Activated CD4-positive, alpha-beta memory T cell treated with anti-CD3 and anti-CD28 coated beads, Interleukin-2, amount 10 ng/mL, durations not matched to agents 7 days and 5 days (primary cell): Measurements from ENCODE around the gene SMAD7. TPM values are rescaled to one million over a fixed set of nuclear protein-coding genes. Genes with fewer than 3 reads are reported as not detected.

ENCODE experiments used
- CTCF ChIA-PET: fragments of 350-600 bp; sonication (Branson Sonifier 250); formaldehyde crosslinking; loops from one replicate; lab custom pipeline; 2021; ENCODE audit warnings: antibody characterized with exemption, inconsistent platforms; lab: Charles Lee
- POLR2A ChIA-PET: fragments of 350-600 bp; sonication (Branson Sonifier 250); formaldehyde crosslinking; loops from one replicate; lab custom pipeline; 2021; ENCODE audit warnings: antibody characterized with exemption; lab: Charles Lee
- DNase-seq: peaks from one replicate; pipeline ENCODE4 v3.0.0-alpha.2; 2020
- H3K27ac Mint-ChIP-seq: one replicate; pipeline ENCODE4 v1.8.0; 2021; ENCODE audit warnings: mild to moderate bottlenecking, mixed read lengths
- H3K27me3 Mint-ChIP-seq: one replicate; pipeline ENCODE4 v1.8.0; 2021; ENCODE audit warnings: mixed read lengths
- H3K36me3 Mint-ChIP-seq: one replicate; pipeline ENCODE4 v1.8.0; 2021; ENCODE audit warnings: low read depth, mixed read lengths
- H3K4me1 Mint-ChIP-seq: one replicate; pipeline ENCODE4 v1.8.0; 2021; ENCODE audit warnings: mixed read lengths
- H3K4me3 Mint-ChIP-seq: one replicate; pipeline ENCODE4 v1.8.0; 2021; ENCODE audit warnings: mild to moderate bottlenecking, mixed read lengths
- H3K9me3 Mint-ChIP-seq: one replicate; pipeline ENCODE4 v1.8.0; 2021; ENCODE audit warnings: mixed read lengths
- total RNA-seq, 2 experiments: library from RNA; stranded (reverse); gene quantifications; one replicate each; pipeline ENCODE4 v1.2.3, GENCODE V29; 2021

Gene SMAD7
- total RNA-seq, 2 experiments from 2014 or later = 30.0 to 31.0 TPM

DNA sequence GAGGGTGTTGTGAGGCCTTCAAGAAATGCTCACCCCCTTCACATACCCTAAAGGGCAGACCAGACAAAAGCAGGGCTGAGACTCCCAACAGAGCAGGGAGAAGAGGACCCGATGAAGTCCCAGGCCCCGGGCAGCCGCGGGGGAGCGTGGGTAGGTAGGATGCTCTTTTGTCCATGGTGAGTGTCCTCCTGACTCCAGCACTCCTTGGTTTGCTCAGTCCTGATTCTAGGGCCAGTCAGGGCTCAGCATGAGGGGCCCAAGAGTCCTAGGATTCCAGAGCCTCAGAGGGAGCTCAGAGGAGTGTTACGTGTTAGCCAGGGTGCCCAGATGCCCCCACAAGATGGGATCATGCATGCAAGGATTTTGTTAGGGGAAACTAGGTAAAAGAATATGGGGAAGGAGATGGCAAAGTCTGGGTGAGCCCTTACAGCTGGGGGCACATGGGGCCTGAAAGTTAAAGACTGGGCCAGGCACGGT lies 64.8 kb downstream of the SMAD7 start:
- ChIA-PET CTCF (no interaction called here), POLR2A (interaction anchor here (1.0 kb wide), 1 partner anchor 55 kb away, joined by 3 read pairs; no protein-coding TSS in a partner anchor)
- Mint-ChIP-seq H3K36me3 (no peaks in the 10 kb centered on the region), H3K4me3 (no peak overlapping the region), H3K27ac (no peak overlapping the region), H3K9me3 (no peaks in the 10 kb centered on the region), H3K4me1 (peaks cover 1% of the 10 kb centered on the region), H3K27me3 (no peaks in the 10 kb centered on the region)
- no peak for DNase-seq

DNA sequence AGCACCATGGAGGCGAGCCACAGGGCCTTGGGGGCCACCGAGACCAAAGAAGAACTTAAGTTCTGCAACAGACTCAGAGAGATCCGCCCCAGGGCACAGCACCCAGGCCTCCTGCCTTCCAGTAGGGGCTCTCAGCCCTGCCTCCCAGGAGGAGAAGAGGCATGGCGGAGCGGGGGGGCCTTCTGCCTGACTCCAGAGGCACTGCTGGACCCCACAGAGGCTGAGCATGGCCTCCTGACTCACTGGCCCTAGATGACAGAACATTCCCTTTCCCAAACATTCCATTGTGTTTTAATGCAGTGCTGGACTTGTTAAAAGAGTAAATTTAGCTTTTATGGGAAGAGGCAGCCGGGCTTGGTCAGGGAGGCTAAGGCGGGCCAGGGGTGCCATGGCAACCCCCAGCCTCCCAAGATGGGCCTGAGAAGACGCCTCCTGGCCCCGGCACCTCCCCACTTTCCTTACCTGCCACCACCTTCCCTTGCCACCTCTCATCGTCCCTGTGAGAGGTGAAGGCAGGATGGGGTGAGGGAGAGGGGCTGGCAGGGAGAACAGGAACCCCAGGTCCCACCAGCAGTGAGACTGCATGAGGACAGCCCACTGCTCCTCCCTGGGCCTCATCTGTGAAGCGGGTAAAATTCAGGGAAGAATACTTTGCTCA lies 65.4 kb downstream of the SMAD7 start:
- POLR2A ChIA-PET = no interaction called here
- Mint-ChIP-seq H3K36me3 (no peaks in the 10 kb centered on the region), H3K9me3 (no peaks in the 10 kb centered on the region), H3K27ac (no peak overlapping the region), H3K27me3 (no peaks in the 10 kb centered on the region), H3K4me3 (no peak overlapping the region), H3K4me1 (peaks cover 7% of the 10 kb centered on the region)
- DNase-seq = no peak
- CTCF ChIA-PET = no interaction called here

DNA sequence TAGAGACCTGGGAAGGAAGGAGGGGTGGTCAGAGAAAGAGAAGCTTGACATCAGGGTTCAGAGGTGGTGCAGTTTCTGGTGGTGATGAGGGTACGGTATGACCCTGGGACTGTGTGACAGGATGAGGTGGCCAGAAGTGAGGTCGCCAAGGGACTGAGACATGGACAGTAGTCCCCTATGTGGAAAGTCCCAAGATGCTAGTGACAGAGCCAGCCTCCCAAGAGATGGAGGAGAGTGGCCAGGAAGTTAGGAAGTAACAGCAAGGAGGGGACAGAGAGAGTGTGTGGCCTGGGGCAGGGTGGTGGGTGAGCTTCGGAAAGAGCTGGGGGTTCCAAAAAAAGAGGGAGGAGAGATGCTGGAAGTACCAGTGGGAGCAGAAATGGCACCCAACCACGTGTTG lies 66.0 kb downstream of the SMAD7 start:
- no peaks in the 10 kb centered on the region for H3K36me3 Mint-ChIP-seq
- H3K27ac Mint-ChIP-seq = no peak overlapping the region
- H3K27me3 Mint-ChIP-seq = no peaks in the 10 kb centered on the region
- ChIA-PET CTCF (no interaction called here), POLR2A (no interaction called here)
- no peaks in the 10 kb centered on the region for H3K9me3 Mint-ChIP-seq
- H3K4me3 Mint-ChIP-seq = no peak overlapping the region
- no peak for DNase-seq
- peaks cover 11% of the 10 kb centered on the region for H3K4me1 Mint-ChIP-seq

DNA sequence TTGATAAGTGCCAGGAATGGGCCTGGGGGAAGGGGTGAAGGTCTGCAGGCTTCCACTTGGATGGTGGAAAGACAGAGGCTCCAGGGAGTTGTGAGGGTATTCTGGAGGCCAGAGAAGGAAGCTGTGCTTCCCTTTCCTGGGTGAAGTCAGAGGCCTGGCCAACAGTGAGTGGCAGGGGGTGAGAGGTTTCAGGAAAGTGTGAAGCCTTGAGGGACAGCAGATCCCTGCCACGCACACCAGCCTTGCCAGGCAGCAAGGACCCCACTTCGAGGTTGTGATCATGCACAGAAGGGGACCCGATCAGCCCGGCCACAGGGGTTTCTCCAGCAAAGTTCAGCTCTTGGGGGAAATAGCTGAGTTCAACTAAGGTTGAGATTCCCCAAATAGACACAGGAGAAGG lies 66.5 kb downstream of the SMAD7 start:
- Mint-ChIP-seq H3K27ac (no peak overlapping the region), H3K4me1 (peaks cover 11% of the 10 kb centered on the region), H3K27me3 (no peaks in the 10 kb centered on the region), H3K9me3 (no peaks in the 10 kb centered on the region), H3K36me3 (no peaks in the 10 kb centered on the region), H3K4me3 (no peak overlapping the region)
- CTCF ChIA-PET = no interaction called here
- POLR2A ChIA-PET = no interaction called here
- no peak for DNase-seq

DNA sequence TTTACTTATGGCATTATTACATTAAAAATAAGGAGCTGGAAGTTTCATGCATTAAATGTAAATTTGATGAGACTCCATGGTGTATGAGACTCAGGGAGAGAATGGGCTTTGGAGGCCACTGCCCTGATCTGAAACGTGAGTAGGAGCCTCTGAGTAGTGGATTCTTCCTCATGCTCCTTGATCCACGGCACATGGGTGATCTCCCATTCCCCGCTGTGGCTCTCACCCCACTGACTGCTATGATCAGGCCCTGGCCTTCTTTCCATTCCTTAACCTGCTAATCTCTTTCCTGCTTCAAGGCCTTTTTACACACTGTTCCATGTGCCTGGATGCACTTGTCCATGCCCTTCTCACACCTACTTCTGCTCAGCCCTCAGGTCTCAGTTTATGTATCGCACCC lies 68.4 kb downstream of the SMAD7 start:
- H3K9me3 Mint-ChIP-seq = no peaks in the 10 kb centered on the region
- H3K27ac Mint-ChIP-seq = no peak overlapping the region
- DNase-seq = no peak
- no peaks in the 10 kb centered on the region for H3K36me3 Mint-ChIP-seq
- ChIA-PET POLR2A (no interaction called here), CTCF (no interaction called here)
- H3K4me3 Mint-ChIP-seq = no peak overlapping the region
- no peaks in the 10 kb centered on the region for H3K27me3 Mint-ChIP-seq
- peaks cover 11% of the 10 kb centered on the region for H3K4me1 Mint-ChIP-seq

DNA sequence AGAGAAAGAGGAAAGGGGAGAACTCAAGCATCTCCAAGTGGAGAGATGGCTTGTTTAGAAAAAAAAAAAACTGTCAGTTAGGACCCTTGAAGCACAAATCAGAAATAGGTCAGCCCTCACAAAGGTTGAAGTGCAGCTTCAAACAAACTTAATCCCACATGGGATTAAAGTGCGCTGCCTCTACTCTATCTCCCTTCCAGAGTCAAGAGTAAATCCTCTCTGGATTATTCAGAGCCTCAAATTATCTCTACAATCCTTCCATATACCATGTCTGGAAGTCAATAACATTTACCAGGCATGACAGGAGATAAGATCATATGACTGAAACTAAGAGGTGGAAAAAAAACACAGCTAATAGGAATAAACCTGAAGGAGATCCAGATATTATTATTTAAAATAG lies 69.8 kb downstream of the SMAD7 start:
- Mint-ChIP-seq H3K9me3 (no peaks in the 10 kb centered on the region), H3K27ac (no peak overlapping the region)

DNA sequence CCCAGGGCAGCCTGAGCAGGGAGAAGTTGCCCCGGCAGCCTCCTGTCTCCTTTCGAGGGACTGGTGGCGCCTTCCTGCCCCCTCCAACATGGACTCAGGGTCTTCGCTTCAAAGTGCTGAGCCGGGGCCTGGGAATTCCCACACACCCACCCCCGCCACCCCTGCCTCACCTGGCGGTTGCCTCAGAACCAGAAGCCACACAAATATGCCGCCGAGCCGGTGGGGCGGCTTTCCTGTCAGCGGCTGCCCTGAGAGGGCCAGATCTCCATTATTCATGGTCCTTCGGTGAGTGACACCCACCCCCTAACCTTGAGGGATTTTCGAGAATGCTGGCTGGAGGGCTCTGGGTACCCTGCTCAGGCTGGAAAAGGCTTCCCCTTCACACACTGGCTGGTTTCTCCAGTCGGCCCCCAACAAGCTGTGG lies 71.7 kb downstream of the SMAD7 start:
- Mint-ChIP-seq H3K9me3 (no peaks in the 10 kb centered on the region), H3K4me3 (no peak overlapping the region), H3K27ac (no peak overlapping the region), H3K4me1 (peaks cover 12% of the 10 kb centered on the region), H3K27me3 (no peaks in the 10 kb centered on the region), H3K36me3 (no peaks in the 10 kb centered on the region)
- no peak for DNase-seq
- ChIA-PET POLR2A (interaction anchor here (0.9 kb wide), 1 partner anchor 18 kb away, joined by 3 read pairs; no protein-coding TSS in a partner anchor), CTCF (no interaction called here)

More for the DNA sequence above, 69.8 kb downstream of the SMAD7 start:
- Mint-ChIP-seq H3K27me3 (no peaks in the 10 kb centered on the region), H3K4me1 (peaks cover 11% of the 10 kb centered on the region), H3K4me3 (no peak overlapping the region), H3K36me3 (no peaks in the 10 kb centered on the region)
- DNase-seq = no peak
- ChIA-PET CTCF (interaction anchor here (0.7 kb wide), 1 partner anchor 67 kb away, joined by 3 read pairs; no protein-coding TSS in a partner anchor), POLR2A (no interaction called here)

DNA sequence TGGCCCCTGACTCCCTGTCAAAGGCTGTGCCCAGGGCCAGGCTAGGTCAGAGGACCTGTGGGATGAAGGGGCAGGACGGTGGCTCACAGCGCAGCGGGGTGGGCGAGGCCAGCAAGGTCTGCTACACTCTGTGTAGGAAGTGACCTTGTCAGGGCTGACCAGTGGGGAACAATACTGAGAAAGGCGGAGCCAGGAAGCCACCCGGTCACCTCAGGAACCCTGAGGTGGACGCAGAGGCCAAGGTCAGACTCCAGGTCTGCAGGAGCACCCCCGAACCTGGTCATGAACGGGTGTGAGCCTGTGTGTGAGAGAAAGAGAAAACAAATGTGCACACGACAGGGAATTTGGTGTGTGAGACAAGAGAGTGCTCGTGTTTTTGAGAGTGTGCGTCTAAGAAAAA lies 72.3 kb downstream of the SMAD7 start:
- no peaks in the 10 kb centered on the region for H3K9me3 Mint-ChIP-seq
- H3K27ac Mint-ChIP-seq = no peak overlapping the region
- H3K4me1 Mint-ChIP-seq = peaks cover 14% of the 10 kb centered on the region

DNA sequence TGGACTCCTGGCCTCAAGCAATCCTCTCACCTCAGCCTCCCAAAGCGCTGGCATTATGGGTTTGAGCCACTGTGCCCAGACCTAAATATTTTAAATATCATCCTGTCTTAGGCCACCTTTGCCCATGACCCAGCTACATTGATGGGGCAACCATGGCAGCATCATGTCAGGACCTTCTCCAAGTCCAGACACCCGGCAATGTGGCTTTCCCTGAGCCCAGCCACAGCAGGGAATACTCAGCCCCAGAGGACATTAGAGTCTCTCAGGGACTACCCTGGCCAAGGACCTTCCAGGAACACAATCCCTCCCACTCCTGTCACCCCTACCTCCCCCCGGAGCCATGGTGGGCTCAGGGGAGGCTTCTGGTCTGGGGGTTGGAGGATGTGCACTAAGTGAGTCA lies 72.8 kb downstream of the SMAD7 start:
- H3K4me3 Mint-ChIP-seq = no peak overlapping the region
- ChIA-PET CTCF (no interaction called here), POLR2A (interaction anchor here (0.8 kb wide), 1 partner anchor 9 kb away, joined by 3 read pairs; no protein-coding TSS in a partner anchor)
- no peaks in the 10 kb centered on the region for H3K9me3 Mint-ChIP-seq
- peaks cover 20% of the 10 kb centered on the region for H3K4me1 Mint-ChIP-seq
- no peak overlapping the region for H3K27ac Mint-ChIP-seq
- no peak for DNase-seq
- no peaks in the 10 kb centered on the region for H3K27me3 Mint-ChIP-seq
- H3K36me3 Mint-ChIP-seq = no peaks in the 10 kb centered on the region

More for the DNA sequence above, 72.3 kb downstream of the SMAD7 start:
- no peaks in the 10 kb centered on the region for H3K27me3 Mint-ChIP-seq
- no peaks in the 10 kb centered on the region for H3K36me3 Mint-ChIP-seq
- POLR2A ChIA-PET = no interaction called here
- H3K4me3 Mint-ChIP-seq = no peak overlapping the region
- no peak for DNase-seq
- CTCF ChIA-PET = no interaction called here

DNA sequence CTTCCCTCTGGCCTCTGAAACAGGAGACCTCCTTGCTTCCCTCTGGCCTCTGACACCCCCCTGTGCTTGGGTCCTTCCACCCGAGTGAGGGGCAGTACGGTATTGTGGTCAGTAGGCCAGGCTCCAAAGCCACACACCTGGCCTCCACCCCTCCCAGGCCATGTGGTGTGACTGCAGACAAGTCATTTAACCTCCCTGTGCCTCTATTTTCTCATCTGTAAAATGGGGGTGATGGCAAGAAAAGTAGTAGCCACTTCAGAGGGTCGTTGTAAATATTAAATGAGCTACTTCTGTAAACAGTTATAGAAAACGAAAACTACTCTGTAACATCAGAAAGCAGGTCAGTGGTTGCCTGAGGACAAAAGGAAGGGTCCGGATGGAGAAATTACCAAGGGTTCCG lies 74.2 kb downstream of the SMAD7 start:
- H3K4me1 Mint-ChIP-seq = peaks cover 32% of the 10 kb centered on the region
- DNase-seq = no peak
- H3K27ac Mint-ChIP-seq = no peak overlapping the region
- CTCF ChIA-PET = interaction anchor here (1.7 kb wide), 1 partner anchor 63 kb away, joined by 4 read pairs; no protein-coding TSS in a partner anchor
- H3K27me3 Mint-ChIP-seq = no peaks in the 10 kb centered on the region
- POLR2A ChIA-PET = no interaction called here
- H3K4me3 Mint-ChIP-seq = no peak overlapping the region
- H3K9me3 Mint-ChIP-seq = no peaks in the 10 kb centered on the region
- H3K36me3 Mint-ChIP-seq = no peaks in the 10 kb centered on the region

DNA sequence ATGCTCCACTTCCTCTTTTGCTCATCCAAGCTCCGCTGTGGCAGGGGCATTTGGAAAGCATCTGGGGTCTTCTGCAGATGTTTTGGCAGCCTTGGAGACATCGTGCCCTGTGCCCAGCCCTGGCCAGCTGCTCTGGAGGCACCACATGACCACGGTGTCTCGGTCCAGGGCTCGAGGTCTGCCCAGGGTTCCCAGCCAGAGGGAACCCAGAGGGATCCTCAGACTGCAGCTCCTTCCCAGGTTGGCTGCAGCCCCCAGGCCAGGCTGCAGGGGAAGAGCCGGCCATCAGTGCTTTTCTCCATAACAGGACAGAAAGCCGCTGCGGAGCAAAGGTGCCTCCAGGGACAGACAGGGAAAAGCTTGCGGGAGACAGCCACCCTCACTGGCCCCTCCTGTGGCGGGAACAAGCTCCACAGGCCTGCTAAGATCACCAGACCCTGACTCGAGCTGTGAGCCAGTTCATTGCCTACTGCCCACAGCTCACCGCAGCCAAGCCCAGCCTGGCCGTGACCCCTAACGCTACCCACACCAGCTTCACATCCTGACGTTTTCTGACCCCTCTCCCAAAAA lies 74.7 kb downstream of the SMAD7 start:
- H3K4me1 Mint-ChIP-seq = peaks cover 31% of the 10 kb centered on the region
- CTCF ChIA-PET = interaction anchor here (1.7 kb wide), 1 partner anchor 63 kb away, joined by 4 read pairs; no protein-coding TSS in a partner anchor
- H3K27ac Mint-ChIP-seq = no peak overlapping the region
- no peak for DNase-seq
- no peaks in the 10 kb centered on the region for H3K9me3 Mint-ChIP-seq
- no peaks in the 10 kb centered on the region for H3K36me3 Mint-ChIP-seq
- POLR2A ChIA-PET = no interaction called here
- no peak overlapping the region for H3K4me3 Mint-ChIP-seq
- H3K27me3 Mint-ChIP-seq = no peaks in the 10 kb centered on the region

DNA sequence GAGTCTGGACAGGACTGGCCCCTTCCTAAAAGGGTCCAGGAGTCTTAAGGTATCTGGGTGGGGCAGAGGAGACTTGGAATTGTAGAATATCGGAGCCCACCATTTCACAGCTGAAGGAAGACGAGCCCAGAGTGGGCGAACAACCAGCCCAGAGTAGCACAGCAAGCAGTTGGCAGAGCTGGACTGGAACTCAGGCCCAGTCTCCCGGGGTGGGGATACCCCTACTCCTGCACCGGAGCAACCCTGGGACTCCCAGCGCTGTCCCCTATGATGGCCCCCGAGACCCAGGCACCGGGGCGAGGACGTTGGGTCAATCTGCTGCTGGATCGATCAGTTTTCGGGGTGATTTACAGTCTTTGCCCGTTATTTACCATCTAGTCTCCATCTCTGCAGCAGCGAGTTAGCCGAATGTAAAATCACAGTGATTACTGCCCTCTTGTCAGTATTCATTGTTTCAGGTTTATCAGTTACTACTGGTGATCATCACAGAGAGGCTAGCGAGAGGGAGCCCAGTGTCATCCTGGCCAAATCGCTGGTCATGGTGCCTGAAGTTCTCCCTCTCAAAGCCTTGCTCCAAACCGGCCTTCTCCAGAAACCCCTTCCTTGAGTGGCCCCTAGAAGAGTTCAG lies 75.3 kb downstream of the SMAD7 start:
- H3K9me3 Mint-ChIP-seq = no peaks in the 10 kb centered on the region
- no peak overlapping the region for H3K27ac Mint-ChIP-seq
- H3K4me1 Mint-ChIP-seq = peaks cover 25% of the 10 kb centered on the region
- H3K4me3 Mint-ChIP-seq = no peak overlapping the region
- CTCF ChIA-PET = interaction anchor here (1.7 kb wide), 1 partner anchor 62 kb away, joined by 4 read pairs; no protein-coding TSS in a partner anchor
- DNase-seq = no peak
- no peaks in the 10 kb centered on the region for H3K36me3 Mint-ChIP-seq
- POLR2A ChIA-PET = no interaction called here
- H3K27me3 Mint-ChIP-seq = no peaks in the 10 kb centered on the region

DNA sequence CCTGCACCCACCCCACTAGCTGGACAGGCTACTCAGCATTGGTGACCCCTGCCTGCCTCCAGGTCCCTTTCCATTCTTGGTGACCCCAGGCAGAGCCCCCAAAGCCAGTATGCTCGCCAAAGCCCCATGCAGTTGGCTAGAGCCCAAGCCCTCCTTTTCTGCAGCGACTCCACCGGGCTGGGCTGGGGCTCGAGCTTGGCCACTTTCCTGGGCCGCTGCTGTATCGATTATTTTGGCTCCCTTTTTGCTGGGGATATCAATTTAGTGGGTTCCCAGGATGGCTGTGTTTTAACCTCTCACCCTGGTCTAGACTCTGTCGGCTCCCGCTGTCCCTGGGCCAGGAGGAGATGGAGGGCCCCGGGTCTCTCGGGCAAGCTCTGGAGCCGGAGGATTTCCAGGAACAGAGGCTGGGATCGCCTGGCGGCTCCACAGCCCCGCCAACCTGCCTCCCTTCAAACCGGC lies 76.0 kb downstream of the SMAD7 start:
- H3K36me3 Mint-ChIP-seq = no peaks in the 10 kb centered on the region
- peaks cover 22% of the 10 kb centered on the region for H3K4me1 Mint-ChIP-seq
- no peak overlapping the region for H3K27ac Mint-ChIP-seq
- no peaks in the 10 kb centered on the region for H3K27me3 Mint-ChIP-seq
- POLR2A ChIA-PET = no interaction called here
- H3K9me3 Mint-ChIP-seq = no peaks in the 10 kb centered on the region
- CTCF ChIA-PET = no interaction called here
- H3K4me3 Mint-ChIP-seq = no peak overlapping the region
- DNase-seq = no peak
